GM19193 (cell line): ENCODE data around the gene RAC2.
A peak's percentile ranks its signal among the peaks of the same experiment; 100 is the strongest.

ENCODE experiments used
- POLR2A ChIP-seq: IDR thresholded peaks from 4 replicates; pipeline ENCODE4 v1.6.1; 2011; ENCODE audit not compliant: insufficient read depth, insufficient read length; ENCODE audit errors: extremely low read depth

The RAC2 gene

DNA sequence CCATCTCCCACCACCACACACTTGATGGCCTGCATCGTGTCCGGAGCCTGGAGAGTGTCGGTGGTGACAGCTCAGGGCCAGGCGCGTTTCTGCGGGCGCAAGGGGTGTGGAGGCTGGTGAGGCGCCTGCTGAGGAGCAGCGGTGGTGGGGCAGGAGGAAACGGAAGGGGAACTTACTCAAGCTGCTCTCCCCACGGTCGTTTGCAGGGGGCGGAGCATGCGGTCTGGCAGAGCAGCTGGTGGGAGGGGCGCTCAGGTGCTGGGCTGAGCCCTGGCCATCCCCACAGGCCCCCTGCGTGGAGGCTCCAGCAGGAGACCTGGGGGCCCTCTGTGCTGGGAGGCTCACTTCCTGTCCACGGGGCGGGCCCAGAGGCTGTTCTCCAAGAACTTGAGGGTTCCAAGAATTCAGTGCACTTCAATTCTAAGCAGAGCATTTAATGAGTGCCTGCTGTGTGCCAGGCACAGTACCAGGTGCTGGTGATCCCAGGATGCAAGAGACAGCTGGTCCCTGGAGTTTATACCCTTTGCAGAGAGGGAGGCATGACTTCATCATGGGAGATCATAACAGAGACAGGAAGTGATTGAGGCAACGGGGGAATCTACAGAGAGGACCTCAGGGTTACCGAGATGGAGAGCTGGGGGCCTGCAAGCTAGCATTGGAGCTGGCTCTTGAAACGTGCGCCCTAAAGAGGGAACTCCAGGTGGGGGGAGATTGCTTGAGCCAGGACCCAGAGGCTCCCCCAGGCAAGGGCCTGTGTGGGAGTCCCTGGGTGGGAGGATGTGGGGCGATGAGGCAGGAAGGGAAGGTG lies at the start of gene RAC2:
Gene RAC2 (minus strand): TSS at position 156 of the 808 bp plus-strand sequence. CDS start 121 bp downstream, at position 35.
- peak; percentile 93 for TF ChIP-seq POLR2A

DNA sequence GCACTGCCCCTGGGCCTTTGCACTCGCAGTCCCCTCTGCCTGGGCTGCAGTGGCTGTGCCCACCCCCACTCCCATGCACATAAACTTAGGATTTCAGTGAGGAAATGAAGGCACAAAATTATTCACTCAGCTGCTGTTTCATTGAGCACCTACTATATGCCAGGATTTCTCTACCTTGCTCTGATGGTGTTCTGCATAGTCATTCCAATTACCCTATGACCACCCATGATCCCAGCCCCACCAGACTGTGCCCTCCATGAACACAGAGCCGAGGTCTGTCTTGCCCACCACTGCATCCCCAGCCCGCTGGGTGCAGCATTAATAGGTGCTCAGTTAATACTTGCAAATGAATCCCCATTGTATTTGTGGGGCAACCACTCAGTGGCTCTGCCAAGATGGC lies 49.1 kb upstream of the RAC2 start:
- no peak for TF ChIP-seq POLR2A

DNA sequence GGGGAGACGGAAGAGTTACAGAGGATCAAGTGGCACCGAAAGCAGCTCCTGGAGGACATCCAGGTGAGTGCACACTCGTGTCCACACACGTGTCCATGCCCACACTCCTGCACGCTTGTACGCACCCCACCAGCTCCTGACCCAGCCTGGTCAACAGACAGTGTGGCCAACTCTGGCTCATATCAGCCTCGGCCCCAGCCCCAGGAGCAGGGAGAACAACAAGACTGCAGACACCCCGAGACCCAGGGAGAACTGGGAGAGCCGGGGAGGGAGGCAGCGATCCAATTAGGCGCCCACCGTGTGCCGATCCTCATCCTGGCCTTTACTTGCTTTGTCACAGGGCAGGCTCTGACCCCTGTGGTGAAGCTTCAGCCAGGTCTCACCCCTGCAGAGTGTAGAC lies 48.6 kb upstream of the RAC2 start:
- TF ChIP-seq POLR2A = no peak

DNA sequence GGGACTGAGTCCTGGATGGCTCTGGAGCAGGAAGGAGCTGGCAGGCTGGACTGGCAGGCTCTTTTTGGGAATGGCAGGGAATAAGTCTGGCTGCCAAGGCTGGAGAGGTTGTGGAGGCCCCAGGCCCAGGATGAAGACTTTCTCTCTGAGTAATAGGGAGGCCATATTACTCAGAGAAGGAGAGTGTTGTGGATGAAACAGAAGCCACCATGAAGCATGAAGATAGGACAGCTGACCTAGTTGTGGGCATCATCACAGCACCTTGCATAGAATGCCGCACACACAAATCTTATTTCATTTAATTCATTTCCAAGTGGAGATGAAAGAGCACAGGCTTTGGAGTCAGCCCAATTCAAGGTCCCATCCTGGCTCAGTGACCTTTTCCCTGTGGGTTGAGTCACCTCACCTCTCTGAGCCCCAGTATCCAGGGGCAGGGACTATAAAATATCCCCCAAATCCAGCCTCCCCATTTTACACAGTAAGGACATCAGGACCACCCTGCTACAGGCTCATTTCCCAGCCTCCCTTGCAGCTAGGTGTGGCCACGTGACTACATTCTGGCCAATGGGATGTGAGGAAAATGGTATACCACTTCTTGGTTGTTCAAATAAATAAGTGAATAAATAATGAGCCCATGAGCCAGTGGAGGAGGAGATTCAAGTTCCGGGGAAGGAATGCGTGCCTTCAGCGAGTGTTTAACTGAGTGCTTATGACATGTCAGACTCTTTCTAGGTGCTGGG lies 47.7 kb upstream of the RAC2 start:
- no peak for TF ChIP-seq POLR2A

DNA sequence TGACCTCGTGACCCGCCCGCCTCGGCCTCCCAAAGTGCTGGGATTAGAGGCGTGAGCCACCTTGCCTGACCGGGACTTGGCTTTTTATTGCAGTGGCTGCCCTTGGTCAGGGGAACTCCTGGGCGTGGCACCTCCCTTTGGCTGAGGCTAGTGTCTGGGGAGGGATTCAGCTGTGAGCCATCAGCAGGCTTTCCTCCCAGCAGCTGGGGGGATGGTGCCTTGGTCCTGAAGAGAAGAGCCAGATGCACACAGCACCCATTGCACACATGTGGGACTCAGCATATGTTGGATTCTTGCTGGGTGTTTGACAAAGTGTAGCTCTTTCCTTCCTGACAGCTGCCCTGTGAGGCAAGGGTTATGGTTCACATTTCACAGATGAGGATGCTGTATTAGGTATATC lies 46.7 kb upstream of the RAC2 start:
- TF ChIP-seq POLR2A = no peak

DNA sequence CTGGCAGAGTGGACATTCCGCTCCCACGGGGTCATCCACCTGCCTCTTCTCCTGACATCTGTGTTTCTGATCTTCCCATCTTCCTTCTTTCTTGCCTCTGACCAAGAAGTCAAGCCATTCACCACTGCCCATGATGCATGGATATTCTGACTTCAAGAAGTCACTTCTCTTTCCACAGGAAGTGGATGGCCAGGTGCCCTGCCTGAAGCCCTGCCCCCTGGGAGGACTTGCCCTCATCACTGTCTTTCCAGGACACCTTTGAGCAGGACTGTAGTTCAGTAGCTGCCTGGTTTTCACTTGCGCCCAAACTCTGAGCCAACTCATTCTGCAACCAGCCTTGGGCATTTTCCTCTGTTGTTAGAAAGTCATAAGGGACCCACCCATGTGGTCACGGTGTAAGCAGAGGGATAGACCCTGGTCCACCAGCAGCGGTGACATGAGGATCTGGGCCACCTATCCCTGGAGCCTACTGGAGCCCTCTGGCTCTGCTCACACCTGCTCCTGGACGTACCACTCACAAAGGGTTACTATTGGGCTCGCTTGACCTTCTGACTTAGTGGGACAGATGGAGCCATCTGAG lies 45.2 kb upstream of the RAC2 start:
- no peak for TF ChIP-seq POLR2A

DNA sequence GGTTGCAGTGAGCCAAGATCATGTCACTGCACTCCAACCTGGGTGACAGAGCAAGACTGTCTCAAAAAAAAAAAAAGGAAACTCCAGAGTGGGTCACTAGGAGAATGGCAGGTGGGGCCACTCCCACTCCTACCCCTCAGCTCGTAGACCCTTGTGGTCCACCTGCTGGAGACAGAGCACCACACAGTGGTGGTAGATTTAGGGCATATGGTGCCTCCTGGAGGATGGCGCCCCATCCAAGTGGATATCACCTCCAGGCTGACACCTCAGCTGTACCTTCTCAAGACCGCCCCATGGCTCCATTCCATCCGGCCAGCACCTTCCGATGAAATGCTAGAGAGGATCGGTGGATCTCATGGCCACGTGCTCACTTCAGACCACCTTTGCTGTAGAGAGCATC lies 44.5 kb upstream of the RAC2 start:
- TF ChIP-seq POLR2A = no peak

DNA sequence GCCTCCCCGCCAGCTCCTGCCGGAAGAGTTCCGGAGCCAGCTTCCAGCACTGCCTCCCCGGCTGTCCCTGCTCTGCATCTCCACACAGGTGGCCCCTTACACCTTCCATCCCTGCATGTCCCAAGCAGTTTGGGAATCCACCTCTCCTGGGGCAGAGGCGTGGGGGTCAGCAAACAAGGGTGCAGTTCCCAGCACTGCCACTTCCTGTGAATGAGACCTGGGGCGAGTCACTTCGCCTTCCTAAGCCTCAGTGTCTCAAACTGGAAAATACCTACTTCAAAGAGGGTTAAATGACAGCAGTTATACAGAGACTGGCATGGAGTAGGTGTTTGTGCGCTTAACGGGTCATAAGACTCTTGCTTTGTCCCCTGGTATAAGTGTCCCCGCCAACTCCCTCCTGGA lies 43.5 kb upstream of the RAC2 start:
- no peak for TF ChIP-seq POLR2A

DNA sequence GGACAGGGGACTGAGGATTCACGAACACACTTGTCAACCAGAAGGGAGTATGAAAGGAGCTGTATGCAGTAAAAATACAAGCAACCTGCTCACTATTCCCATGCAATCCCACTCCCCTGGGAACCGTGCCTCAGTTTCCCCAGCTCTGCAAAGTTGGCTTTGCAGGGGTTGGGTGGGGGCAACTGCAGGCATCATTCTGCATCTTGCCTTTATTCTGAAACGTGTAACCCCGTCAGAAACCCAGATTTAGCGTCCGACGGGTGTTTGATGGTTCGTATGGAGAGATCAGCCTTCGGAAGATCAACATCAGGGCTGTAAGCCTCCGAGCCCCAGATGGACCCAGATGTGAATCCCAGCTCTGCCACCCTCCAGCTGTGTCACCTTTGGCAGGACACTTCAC lies 41.9 kb upstream of the RAC2 start:
- no peak for TF ChIP-seq POLR2A

DNA sequence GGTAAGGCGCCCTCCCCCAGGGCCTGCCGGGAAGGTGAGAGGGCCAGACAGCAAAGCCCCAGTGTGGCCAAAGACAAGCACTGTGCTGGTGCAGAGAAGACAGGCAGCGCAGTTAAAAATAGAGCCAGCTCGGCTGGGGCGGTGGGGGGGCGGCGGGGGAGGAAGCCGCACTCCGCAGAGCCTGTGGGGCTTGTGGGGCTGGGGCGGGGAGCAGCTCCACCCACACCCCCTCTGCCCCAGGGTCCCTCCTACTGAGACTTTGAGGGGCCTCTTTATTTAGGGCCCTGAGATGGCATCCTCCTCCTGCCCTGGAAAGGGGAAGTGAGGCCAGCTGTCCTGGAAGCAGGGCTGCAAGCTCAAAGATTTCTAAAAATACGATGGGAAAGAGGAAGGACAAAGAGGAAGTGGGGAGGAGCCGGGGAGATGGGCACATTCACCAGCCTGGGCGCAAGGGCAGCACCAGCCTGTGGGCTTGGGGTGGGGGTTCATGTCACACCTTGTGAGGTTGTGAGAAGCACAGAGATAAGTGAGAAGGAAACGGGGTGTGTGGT lies 40.8 kb upstream of the RAC2 start:
- no peak for TF ChIP-seq POLR2A

DNA sequence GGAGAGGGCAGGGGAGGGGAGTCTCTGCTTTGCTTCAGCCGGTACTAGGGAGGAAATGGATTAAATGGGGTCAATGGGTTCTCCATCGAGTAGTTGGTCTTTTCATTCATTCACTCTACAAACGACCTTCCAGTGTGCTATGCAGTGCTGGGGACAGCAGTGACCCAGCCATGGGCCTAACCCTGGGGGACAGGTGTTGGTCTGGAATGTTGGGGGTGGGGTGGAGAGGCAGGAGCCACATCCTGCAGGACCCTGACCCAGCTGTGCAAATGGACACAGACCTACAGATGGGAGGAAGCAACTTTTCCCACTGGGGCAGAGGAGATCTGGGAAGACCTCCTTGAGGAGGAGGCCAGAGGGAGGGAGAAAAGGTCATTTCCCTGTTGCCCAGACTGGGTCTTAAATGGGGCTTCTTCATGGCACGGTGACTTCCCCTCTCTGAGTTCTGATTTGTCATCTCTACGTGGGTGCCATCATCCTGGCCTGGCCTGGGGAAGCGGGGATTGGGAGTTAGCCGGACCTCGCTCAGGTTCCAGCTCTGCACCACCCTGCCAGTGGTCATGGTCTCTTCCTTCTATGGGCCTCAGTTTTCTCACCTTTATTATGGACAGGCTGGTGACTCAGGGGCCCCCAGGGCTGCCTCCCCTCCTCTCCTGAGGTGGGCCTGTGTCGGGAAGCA lies 40.2 kb upstream of the RAC2 start:
- TF ChIP-seq POLR2A = no peak

DNA sequence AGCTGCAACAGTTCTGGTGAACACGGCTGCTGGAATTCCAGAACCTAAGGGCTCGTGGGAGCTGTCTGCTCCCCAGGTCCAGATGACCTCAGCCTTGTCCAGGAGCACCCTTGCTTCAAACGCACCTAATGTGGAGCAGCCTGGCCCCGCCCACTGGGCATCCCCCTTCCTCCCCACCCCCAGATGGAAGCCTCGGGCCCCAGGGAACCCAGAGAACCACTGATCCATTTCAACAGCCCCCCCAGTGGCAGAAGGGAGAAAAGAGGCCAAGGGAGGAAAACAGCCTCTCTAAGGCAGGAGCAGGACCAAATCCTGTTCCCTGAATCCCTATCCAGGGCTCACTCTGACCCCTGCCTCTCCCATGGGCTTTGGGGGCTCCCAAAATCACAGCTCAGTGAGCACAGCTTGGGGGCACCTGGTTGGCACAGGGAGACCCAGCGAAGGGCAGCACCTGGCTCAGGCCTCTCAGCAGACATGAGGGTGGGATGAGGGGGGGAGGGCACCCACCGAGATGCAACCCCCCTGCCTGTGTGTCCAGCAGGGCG lies 39.4 kb upstream of the RAC2 start:
- no peak for TF ChIP-seq POLR2A

DNA sequence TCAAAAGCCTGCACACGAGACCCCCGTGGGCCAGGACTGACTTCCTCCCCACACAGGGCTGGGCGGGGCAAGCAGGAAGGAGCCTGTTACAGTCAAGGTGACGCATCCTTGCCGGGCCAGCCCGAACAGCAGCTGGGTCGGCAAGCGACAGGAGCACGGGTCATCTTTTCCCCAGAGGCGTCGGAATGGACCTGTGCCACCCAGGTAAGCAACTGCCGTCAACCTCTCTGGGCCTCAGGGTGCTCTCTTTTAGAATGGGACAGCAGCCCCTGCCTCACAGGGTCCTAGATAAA lies 38.3 kb upstream of the RAC2 start, which contains the start of gene CYTH4:
Gene CYTH4 (plus strand): TSS at position 124 of the 293 bp plus-strand sequence. CDS start 62 bp downstream, at position 186.
- peak; percentile 58 for TF ChIP-seq POLR2A

DNA sequence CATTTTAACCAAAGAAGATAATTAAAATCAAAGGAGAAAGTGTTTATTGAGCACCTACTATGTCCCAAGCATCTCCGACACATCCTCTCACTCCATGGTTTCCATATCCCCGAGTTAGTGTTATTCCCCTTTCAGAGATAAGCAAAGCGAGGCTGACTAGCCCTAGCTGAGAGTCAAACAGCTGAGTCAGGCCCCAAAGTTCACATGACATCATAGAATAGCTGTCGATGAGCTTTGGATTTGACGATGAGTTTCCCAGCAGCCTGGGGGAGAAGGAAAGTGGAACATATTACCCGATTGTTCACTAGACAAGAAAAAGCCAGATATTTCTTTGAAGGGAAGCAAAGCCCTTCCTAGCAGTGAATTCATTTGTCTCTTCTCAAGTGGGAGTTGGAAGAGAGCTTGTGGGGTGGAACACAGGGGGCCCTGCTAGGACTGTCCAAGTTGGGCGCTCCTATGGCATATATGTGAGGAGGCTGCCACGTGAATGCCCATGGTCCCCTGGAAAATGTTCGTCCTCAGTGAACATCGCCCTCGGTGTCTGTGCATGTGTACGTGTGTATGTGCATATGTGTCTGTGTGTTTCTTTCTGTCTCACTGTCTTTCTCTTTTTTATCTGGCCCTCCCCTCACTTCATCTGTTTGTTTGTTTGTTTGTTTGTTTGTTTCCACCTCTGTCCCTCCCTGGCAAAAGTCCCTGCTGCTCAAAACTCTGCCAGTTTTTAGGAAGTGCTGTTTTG lies 37.7 kb upstream of the RAC2 start:
- TF ChIP-seq POLR2A = no peak
